VCaP (cell line): ENCODE results near the gene TLX2.

Experiments
- H3K27ac ChIP-seq: fragments of 450-650 bp; 2 replicates; pipeline ENCODE4 v1.5.1; 2017
- TF ChIP-seq, protein P1 (sequence below): fragments of 450-650 bp; conservative IDR thresholded peaks from 2 replicates; pipeline ENCODE4 v1.5.1; 2017; ENCODE audit warnings: mild to moderate bottlenecking, moderate library complexity

TLX2 gene

GRCh38 chr2:74551942-74552913, 38.0 kb downstream of the TLX2 start:
- H3K27ac ChIP-seq: no peak overlapping the region
- TF ChIP-seq, protein P1, sequence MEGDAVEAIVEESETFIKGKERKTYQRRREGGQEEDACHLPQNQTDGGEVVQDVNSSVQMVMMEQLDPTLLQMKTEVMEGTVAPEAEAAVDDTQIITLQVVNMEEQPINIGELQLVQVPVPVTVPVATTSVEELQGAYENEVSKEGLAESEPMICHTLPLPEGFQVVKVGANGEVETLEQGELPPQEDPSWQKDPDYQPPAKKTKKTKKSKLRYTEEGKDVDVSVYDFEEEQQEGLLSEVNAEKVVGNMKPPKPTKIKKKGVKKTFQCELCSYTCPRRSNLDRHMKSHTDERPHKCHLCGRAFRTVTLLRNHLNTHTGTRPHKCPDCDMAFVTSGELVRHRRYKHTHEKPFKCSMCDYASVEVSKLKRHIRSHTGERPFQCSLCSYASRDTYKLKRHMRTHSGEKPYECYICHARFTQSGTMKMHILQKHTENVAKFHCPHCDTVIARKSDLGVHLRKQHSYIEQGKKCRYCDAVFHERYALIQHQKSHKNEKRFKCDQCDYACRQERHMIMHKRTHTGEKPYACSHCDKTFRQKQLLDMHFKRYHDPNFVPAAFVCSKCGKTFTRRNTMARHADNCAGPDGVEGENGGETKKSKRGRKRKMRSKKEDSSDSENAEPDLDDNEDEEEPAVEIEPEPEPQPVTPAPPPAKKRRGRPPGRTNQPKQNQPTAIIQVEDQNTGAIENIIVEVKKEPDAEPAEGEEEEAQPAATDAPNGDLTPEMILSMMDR: no peak

GRCh38 chr2:74552914-74553811, 38.9 kb downstream of the TLX2 start:
- H3K27ac ChIP-seq: peak overlapping the region; percentile 48; the same call in 1 of the 2 replicates

DNA sequence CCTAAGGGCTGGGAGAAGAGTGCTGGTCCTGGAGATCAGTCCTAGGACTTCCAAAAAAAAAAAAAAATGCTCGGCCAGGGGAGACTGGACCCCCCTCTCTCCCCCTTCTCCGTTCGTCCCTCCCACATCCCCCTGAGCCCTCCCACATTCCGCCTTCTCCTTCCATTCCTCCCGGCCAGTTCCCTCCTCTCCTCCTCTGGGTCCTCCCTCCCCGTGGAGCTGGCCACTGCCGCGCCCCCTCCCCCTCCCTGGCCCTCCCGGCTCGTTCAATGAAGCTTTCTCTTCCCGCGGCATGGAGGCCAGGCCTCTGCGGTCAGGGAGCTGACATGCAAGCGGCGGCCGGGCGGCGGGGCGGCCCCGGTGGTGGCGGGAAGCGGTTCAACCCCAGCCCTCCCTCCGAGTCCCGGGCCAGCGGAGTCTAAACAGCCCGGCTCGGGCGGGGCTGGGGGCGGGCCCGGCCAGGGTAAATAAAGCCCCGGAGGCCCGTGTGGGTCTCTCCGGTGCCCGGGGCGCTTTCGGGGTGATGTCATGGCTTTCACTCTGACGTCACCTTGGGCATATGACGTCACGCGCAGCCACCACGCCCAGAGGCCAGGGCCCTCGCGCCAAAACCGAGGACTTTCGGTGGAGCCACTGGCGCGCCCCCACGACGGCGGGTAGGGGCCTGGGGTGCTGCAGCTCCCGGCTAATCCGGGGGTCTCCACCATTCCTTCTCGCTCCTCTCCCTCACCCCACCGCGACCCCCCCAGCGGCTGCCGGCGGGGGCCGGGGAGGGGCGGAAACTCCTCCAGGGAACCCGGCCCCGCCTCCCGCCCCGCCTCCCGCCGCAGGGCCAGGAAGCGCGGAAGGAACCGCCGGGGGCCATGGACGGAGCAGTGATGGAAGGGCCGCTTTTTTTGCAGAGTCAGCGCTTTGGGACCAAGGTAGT, 39.9 kb downstream of the TLX2 start, which contains the start of the genes DOK1 and LOXL3:
TSS of gene DOK1 (plus strand) at position 829 of the 928 bp plus-strand sequence. CDS start at position 864, 35 bp downstream.
TSS of gene LOXL3 (minus strand) at position 51 of the 928 bp plus-strand sequence. CDS start 1,308 bp downstream, outside the sequence.
- TF ChIP-seq, protein P1: no peak
- peak within 1 kb of the TSS; percentile 48; the same call in 1 of the 2 replicates for H3K27ac ChIP-seq

More at GRCh38 chr2:74552914-74553811, 38.9 kb downstream of the TLX2 start:
- TF ChIP-seq, protein P1: no peak

DNA sequence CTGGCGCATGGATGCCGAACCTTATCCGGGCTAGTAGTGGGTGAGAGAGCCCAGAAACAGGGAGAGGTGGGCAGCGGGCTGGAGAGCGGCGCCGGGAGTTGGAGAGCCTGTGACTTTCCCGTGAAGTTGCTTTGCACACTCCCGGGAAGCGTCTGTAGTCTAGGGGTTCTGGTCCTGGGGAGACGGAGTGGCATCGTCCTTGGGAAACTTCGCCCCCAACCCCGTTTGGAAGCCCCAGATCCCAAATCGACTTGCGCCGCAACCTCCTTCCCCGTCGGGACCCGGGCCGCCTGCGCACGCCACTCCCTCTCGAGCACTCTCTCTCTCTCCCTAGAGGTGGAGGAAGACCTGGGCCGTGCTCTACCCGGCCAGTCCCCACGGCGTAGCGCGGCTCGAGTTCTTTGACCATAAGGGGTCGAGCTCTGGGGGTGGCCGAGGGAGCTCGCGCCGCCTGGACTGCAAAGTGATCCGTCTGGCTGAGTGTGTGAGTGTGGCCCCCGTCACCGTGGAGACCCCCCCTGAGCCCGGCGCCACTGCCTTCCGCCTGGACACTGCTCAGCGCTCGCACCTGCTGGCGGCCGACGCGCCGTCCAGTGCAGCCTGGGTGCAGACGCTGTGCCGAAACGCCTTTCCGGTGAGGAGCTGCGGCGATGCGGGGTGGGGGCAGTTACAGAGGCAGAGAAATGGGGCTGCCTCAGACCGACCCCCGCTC, 40.7 kb downstream of the TLX2 start:
- TF ChIP-seq, protein P1: no peak
- peak overlapping the region; percentile 48; the same call in 1 of the 2 replicates for H3K27ac ChIP-seq

DNA sequence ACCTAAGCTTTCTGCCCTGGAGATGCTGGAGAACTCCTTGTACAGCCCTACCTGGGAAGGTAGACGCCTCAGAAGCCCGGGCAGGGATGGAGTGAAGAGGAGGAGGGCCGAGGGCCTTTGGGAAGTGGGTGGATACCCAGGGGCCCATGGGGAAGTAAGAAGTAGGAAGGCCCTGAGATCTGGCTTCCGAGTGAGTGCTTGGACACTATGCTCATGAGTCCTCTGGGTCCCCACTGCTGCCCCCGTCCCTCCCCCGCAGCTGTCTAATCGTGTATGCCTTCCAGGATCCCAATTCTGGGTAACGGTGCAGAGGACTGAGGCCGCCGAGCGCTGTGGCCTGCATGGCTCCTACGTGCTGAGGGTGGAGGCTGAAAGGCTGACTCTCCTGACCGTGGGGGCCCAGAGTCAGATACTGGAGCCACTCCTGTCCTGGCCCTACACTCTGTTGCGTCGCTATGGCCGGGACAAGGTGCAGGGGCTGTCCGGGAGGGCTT, 41.4 kb downstream of the TLX2 start:
- H3K27ac ChIP-seq: no peak overlapping the region
- TF ChIP-seq, protein P1: no peak

DNA sequence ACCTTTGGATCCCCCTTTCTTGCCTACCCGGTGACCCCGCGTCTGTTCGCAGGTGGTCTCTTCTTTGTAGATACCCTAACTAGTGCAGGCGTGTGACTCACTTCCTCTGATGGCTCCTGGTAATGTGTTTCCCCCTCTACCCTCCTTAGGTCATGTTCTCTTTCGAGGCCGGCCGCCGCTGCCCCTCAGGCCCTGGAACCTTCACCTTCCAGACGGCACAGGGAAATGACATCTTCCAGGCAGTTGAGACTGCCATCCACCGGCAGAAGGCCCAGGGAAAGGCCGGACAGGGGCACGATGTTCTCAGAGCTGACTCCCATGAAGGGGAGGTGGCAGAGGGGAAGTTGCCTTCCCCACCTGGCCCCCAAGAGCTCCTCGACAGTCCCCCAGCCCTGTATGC, 41.9 kb downstream of the TLX2 start:
- H3K27ac ChIP-seq: no peak overlapping the region
- TF ChIP-seq, protein P1: no peak
